H1 (cell line): ENCODE measurements around the gene COL8A1. TPM values are rescaled to one million over a fixed set of nuclear protein-coding genes. Genes with fewer than 3 reads are reported as not detected.
"Not testable (repeated sequence)": the region's sequence is repeated elsewhere in the genome, so short reads cannot be mapped to it uniquely, and the experiment has no call there.

ENCODE experiments used
- CTCF ChIA-PET: fragments of 300-600 bp; sonication (Branson Sonifier 250); formaldehyde crosslinking; loops from one replicate; lab custom pipeline; 2021; ENCODE audit not compliant: partially characterized antibody; lab: Charles Lee
- POLR2A ChIA-PET: fragments of 300-600 bp; sonication (Branson Sonifier 250); formaldehyde crosslinking; loops from one replicate; lab custom pipeline; 2021; ENCODE audit warnings: inconsistent platforms; ENCODE audit not compliant: partially characterized antibody; lab: Charles Lee
- DNase-seq, 2 experiments: peaks; one replicate each; pipeline versions ENCODE4 v3.0.0 to v3.0.0-alpha.2; 2010 to 2022; ENCODE audit warnings: low spot score in 2 of 2, low read depth in 1 of 2, mixed read lengths in 1 of 2
- FAIRE-seq: peaks from 2 replicates; lab custom pipeline; 2011; peaks lifted over from hg19 to GRCh38; lab: Jason Lieb, UNC
- H2AFZ ChIP-seq: 2 replicates; pipeline ENCODE4 v1.8.1; 2012; ENCODE audit warnings: low read length, inconsistent platforms
- H2AK5ac ChIP-seq: 2 replicates; pipeline ENCODE4 v1.6.1; 2013; ENCODE audit warnings: low read depth, low read length
- H2BK120ac ChIP-seq: replicated peaks from 2 replicates; pipeline ENCODE3; 2013; ENCODE audit warnings: low read depth, low read length, inconsistent platforms
- H2BK12ac ChIP-seq: 2 replicates; pipeline ENCODE4 v1.6.1; 2013; ENCODE audit warnings: low read depth, low read length
- H2BK15ac ChIP-seq: 2 replicates; pipeline ENCODE4 v1.6.1; 2013; ENCODE audit warnings: low read length
- H2BK20ac ChIP-seq: 2 replicates; pipeline ENCODE4 v1.6.1; 2013; ENCODE audit warnings: low read length
- H2BK5ac ChIP-seq: 2 replicates; pipeline ENCODE4 v1.6.1; 2013; ENCODE audit warnings: low read depth, low read length
- H3K14ac ChIP-seq: 2 replicates; pipeline ENCODE4 v1.6.1; 2013; ENCODE audit warnings: inconsistent platforms; ENCODE audit not compliant: insufficient read length
- H3K18ac ChIP-seq: 2 replicates; pipeline ENCODE4 v1.6.1; 2013; ENCODE audit warnings: low read length; ENCODE audit errors: extremely low read depth
- H3K23ac ChIP-seq: 2 replicates; pipeline ENCODE4 v1.6.1; 2013; ENCODE audit warnings: inconsistent platforms; ENCODE audit not compliant: insufficient read length
- H3K23me2 ChIP-seq: 2 replicates; pipeline ENCODE4 v1.6.1; 2013; ENCODE audit warnings: low read depth, low read length
- H3K27ac ChIP-seq: 2 replicates; pipeline ENCODE4 v1.6.1; 2011; ENCODE audit warnings: low read depth, low read length, inconsistent platforms
- H3K27me3 ChIP-seq, 4 experiments: replicated peaks in 1 of 4; 1 replicate in 1 of 4; 2 replicates in 3 of 4; pipeline versions ENCODE4 v1.6.1 to v1.8.1; 2011 to 2013; ENCODE audit warnings: low read length in 3 of 4, mild to moderate bottlenecking in 3 of 4, inconsistent platforms in 2 of 4, mixed read lengths in 2 of 4, moderate library complexity in 1 of 4; ENCODE audit not compliant: control insufficient read depth in 3 of 4, insufficient read depth in 3 of 4; ENCODE audit errors: extremely low read depth in 1 of 4
- H3K36me3 ChIP-seq, 4 experiments: 2 replicates each; pipeline versions ENCODE4 v1.6.1 to v1.8.1; 2011 to 2013; ENCODE audit warnings: mild to moderate bottlenecking in 4 of 4, low read length in 3 of 4, moderate library complexity in 2 of 4, control low read depth in 1 of 4, inconsistent platforms in 1 of 4; ENCODE audit not compliant: insufficient read depth in 4 of 4, control insufficient read depth in 2 of 4
- H3K4ac ChIP-seq: replicated peaks from 2 replicates; pipeline ENCODE3; 2013; ENCODE audit warnings: low read length, low read depth, mixed read lengths, inconsistent platforms; ENCODE audit not compliant: insufficient read length
- H3K4me1 ChIP-seq, 4 experiments: replicated peaks in 1 of 4; 1 replicate in 1 of 4; 2 replicates in 3 of 4; pipeline versions ENCODE4 v1.6.1 to v1.8.1; 2011 to 2013; ENCODE audit warnings: low read length in 3 of 4, inconsistent platforms in 2 of 4, mixed read lengths in 1 of 4; ENCODE audit not compliant: insufficient read depth in 4 of 4, control insufficient read depth in 3 of 4
- H3K4me2 ChIP-seq, 2 experiments: 2 replicates each; pipeline versions ENCODE4 v1.6.1 to v1.8.1; 2011 to 2013; ENCODE audit warnings: low read depth in 2 of 2, low read length in 2 of 2, control low read depth in 1 of 2, inconsistent platforms in 1 of 2, mild to moderate bottlenecking in 1 of 2; ENCODE audit not compliant: insufficient read depth in 1 of 2
- H3K4me3 ChIP-seq, 4 experiments: fragments of 200-600, 300-600 bp in 1 of 4; sonication (generic), shearing (Covaris generic), sonication (Bioruptor Twin) in 1 of 4; 2 replicates each; pipeline versions ENCODE4 v1.5.1 to v1.8.1; 2011 to 2016; ENCODE audit warnings: low read length in 4 of 4, low read depth in 3 of 4, control low read depth in 2 of 4, inconsistent platforms in 2 of 4, mild to moderate bottlenecking in 2 of 4, mixed read lengths in 1 of 4, moderate library complexity in 1 of 4; ENCODE audit not compliant: insufficient read depth in 2 of 4; ENCODE audit errors: extremely low read depth in 1 of 4
- H3K56ac ChIP-seq: replicated peaks from 2 replicates; pipeline ENCODE3; 2013; ENCODE audit warnings: low read depth, mild to moderate bottlenecking, mixed read lengths, low read length, inconsistent platforms; ENCODE audit not compliant: insufficient read length
- H3K79me1 ChIP-seq: 2 replicates; pipeline ENCODE4 v1.6.1; 2013; ENCODE audit warnings: low read depth, low read length, control low read depth
- H3K79me2 ChIP-seq, 2 experiments: 2 replicates each; pipeline versions ENCODE4 v1.6.1 to v1.8.1; 2012 to 2013; ENCODE audit warnings: low read length in 2 of 2, mild to moderate bottlenecking in 2 of 2, inconsistent platforms in 1 of 2; ENCODE audit not compliant: insufficient read depth in 2 of 2, control insufficient read depth in 1 of 2
- H3K9ac ChIP-seq, 4 experiments: replicated peaks in 1 of 4; 1 replicate in 1 of 4; 2 replicates in 3 of 4; pipeline versions ENCODE4 v1.6.1 to v1.8.1; 2011 to 2013; ENCODE audit warnings: low read depth in 3 of 4, low read length in 3 of 4, control low read depth in 2 of 4, mild to moderate bottlenecking in 2 of 4, moderate library complexity in 2 of 4, inconsistent platforms in 1 of 4; ENCODE audit errors: extremely low read depth in 1 of 4
- H3K9me3 ChIP-seq, 2 experiments: 2 replicates each; pipeline versions ENCODE4 v1.6.1 to v1.8.1; 2012 to 2013; ENCODE audit warnings: mild to moderate bottlenecking in 2 of 2, moderate library complexity in 2 of 2, control low read depth in 1 of 2, inconsistent platforms in 1 of 2, low read depth in 1 of 2, low read length in 1 of 2, mixed read lengths in 1 of 2; ENCODE audit not compliant: insufficient read depth in 2 of 2
- H4K20me1 ChIP-seq, 2 experiments: replicated peaks in 1 of 2; 2 replicates each; pipeline versions ENCODE3 to v1.8.1; 2011 to 2013; ENCODE audit warnings: inconsistent platforms in 2 of 2, low read length in 2 of 2, mild to moderate bottlenecking in 1 of 2; ENCODE audit not compliant: insufficient read depth in 2 of 2, control insufficient read depth in 1 of 2
- H4K5ac ChIP-seq: 2 replicates; pipeline ENCODE4 v1.6.1; 2013; ENCODE audit warnings: low read length, low read depth, mixed read lengths, inconsistent platforms; ENCODE audit not compliant: insufficient read length
- H4K8ac ChIP-seq: 2 replicates; pipeline ENCODE4 v1.8.0; 2013; ENCODE audit warnings: mild to moderate bottlenecking, moderate library complexity, low read length, inconsistent platforms; ENCODE audit not compliant: insufficient read depth; ENCODE audit errors: extremely low read depth
- H4K91ac ChIP-seq: replicated peaks from 2 replicates; pipeline ENCODE3; 2013; ENCODE audit warnings: low read length, mixed read lengths, inconsistent platforms; ENCODE audit not compliant: insufficient read length
- WGBS, 2 experiments: shearing (Covaris generic) in 1 of 2; methylation state at CpG; one replicate each; pipeline versions ENCODE4 v1.1.6 to v1.1.7; 2013 to 2015; ENCODE audit warnings: low lambda C conversion rate in 2 of 2, mixed read lengths in 2 of 2, inconsistent platforms in 1 of 2, low coverage in 1 of 2, missing lambda C conversion rate in 1 of 2; ENCODE audit not compliant: insufficient replicate concordance in 2 of 2, insufficient coverage in 1 of 2, insufficient read length in 1 of 2; ENCODE audit errors: extremely low coverage in 1 of 2, missing lambda C conversion rate in 1 of 2; 5-methylcytosine and 5-hydroxymethylcytosine counted together
- polyA plus RNA-seq, 7 experiments: library from polyadenylated mRNA; depleted of rRNA in 3 of 7; stranded (reverse) in 5 of 7; unstranded in 2 of 7; fragments of >200 nt in 5 of 7; fragments of 200-250 nt in 2 of 7; gene quantifications; 1 replicate in 5 of 7; 2 replicates in 1 of 7; 4 replicates in 1 of 7; pipeline versions ENCODE4 v1.2.1 to v1.2.3, GENCODE V29; 2011 to 2013; ENCODE audit warnings: missing spikeins in 2 of 7, mixed read lengths in 2 of 7
- total RNA-seq: library from RNA; stranded (reverse); fragmentation: NEBNext Ultra II Directional; extraction: Animal tissue kit (Norgen Biotek cat#: 25700); gene quantifications from 2 replicates; pipeline ENCODE4 v1.2.1, GENCODE V29; 2021

Gene COL8A1
- total and polyA plus RNA-seq, 2 of the 8 experiments (the other 6 are each of a cell fraction or from before 2014, with no cell fraction given) = 0.21 to 1.2 TPM

DNA sequence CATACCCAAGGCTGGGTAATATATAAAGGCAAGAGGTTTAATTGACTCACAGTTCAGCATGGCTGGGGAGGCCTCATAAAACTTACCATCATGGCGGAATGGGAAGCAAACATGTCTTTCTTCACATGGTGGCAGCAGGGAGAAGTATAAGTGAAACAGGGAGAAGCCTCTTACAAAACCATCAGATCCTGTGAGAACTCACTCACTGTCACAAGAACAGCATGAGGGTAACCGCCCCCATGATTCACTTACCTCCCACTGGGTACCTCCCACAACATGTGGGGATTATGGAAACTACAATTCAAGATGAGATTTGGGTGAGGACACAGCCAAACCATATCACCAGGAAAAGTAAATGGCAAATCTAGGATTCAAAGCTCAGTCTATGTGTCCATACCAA is 102.0 kb downstream of the COL8A1 start:
- H2BK12ac ChIP-seq, H3K23me2 ChIP-seq, H2BK120ac ChIP-seq, H3K4ac ChIP-seq, H2AK5ac ChIP-seq, H3K18ac ChIP-seq, H3K36me3 ChIP-seq, H2BK20ac ChIP-seq, H2AFZ ChIP-seq, H3K4me1 ChIP-seq, H4K5ac ChIP-seq, H3K14ac ChIP-seq, DNase-seq, H4K91ac ChIP-seq, H3K4me3 ChIP-seq, H4K20me1 ChIP-seq, H4K8ac ChIP-seq, FAIRE-seq, POLR2A ChIA-PET, H3K79me2 ChIP-seq, H3K56ac ChIP-seq, H2BK15ac ChIP-seq, H3K79me1 ChIP-seq, H3K23ac ChIP-seq, H3K4me2 ChIP-seq, H2BK5ac ChIP-seq, H3K9ac ChIP-seq, H3K27me3 ChIP-seq, H3K27ac ChIP-seq: not testable (repeated sequence)
- CTCF ChIA-PET = interaction anchor here (1.4 to 1.5 kb wide), 2 partner anchors 11 to 189 kb away, joined by 3 to 4 read pairs; no protein-coding TSS in a partner anchor
- peaks cover 6 to 14% of the 10 kb centered on the region in 2 experiments; a peak in 3 of 4 replicates for H3K9me3 ChIP-seq
- 91% methylated on average over 2 of the region's 2 CpGs; no CpG with 5 or more reads in 1 of the 2 experiments for WGBS, 2 experiments
